ENCODE measurements around the gene NAA38. TPM values are rescaled to one million over a fixed set of nuclear protein-coding genes. Genes with fewer than 3 reads are reported as not detected.

NAA38 gene
- total and polyA plus RNA-seq, 2 experiments from 2014 or later: 17.1 to 74.8 TPM

DNA sequence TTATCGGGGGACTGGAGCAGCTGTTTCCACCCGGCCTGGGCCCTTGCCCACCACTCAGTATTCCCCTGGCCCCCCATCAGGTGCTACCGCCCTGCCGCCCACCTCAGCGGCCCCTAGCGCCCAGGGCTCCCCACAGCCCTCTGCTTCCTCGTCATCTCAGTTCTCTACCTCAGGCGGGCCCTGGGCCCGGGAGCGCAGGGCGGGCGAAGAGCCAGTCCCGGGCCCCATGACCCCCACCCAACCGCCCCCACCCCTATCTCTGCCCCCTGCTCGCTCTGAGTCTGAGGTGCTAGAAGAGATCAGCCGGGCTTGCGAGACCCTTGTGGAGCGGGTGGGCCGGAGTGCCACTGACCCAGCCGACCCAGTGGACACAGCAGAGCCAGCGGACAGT lies 8.6 kb downstream of the NAA38 start (continued):
- TF ChIP-seq, protein P1, sequence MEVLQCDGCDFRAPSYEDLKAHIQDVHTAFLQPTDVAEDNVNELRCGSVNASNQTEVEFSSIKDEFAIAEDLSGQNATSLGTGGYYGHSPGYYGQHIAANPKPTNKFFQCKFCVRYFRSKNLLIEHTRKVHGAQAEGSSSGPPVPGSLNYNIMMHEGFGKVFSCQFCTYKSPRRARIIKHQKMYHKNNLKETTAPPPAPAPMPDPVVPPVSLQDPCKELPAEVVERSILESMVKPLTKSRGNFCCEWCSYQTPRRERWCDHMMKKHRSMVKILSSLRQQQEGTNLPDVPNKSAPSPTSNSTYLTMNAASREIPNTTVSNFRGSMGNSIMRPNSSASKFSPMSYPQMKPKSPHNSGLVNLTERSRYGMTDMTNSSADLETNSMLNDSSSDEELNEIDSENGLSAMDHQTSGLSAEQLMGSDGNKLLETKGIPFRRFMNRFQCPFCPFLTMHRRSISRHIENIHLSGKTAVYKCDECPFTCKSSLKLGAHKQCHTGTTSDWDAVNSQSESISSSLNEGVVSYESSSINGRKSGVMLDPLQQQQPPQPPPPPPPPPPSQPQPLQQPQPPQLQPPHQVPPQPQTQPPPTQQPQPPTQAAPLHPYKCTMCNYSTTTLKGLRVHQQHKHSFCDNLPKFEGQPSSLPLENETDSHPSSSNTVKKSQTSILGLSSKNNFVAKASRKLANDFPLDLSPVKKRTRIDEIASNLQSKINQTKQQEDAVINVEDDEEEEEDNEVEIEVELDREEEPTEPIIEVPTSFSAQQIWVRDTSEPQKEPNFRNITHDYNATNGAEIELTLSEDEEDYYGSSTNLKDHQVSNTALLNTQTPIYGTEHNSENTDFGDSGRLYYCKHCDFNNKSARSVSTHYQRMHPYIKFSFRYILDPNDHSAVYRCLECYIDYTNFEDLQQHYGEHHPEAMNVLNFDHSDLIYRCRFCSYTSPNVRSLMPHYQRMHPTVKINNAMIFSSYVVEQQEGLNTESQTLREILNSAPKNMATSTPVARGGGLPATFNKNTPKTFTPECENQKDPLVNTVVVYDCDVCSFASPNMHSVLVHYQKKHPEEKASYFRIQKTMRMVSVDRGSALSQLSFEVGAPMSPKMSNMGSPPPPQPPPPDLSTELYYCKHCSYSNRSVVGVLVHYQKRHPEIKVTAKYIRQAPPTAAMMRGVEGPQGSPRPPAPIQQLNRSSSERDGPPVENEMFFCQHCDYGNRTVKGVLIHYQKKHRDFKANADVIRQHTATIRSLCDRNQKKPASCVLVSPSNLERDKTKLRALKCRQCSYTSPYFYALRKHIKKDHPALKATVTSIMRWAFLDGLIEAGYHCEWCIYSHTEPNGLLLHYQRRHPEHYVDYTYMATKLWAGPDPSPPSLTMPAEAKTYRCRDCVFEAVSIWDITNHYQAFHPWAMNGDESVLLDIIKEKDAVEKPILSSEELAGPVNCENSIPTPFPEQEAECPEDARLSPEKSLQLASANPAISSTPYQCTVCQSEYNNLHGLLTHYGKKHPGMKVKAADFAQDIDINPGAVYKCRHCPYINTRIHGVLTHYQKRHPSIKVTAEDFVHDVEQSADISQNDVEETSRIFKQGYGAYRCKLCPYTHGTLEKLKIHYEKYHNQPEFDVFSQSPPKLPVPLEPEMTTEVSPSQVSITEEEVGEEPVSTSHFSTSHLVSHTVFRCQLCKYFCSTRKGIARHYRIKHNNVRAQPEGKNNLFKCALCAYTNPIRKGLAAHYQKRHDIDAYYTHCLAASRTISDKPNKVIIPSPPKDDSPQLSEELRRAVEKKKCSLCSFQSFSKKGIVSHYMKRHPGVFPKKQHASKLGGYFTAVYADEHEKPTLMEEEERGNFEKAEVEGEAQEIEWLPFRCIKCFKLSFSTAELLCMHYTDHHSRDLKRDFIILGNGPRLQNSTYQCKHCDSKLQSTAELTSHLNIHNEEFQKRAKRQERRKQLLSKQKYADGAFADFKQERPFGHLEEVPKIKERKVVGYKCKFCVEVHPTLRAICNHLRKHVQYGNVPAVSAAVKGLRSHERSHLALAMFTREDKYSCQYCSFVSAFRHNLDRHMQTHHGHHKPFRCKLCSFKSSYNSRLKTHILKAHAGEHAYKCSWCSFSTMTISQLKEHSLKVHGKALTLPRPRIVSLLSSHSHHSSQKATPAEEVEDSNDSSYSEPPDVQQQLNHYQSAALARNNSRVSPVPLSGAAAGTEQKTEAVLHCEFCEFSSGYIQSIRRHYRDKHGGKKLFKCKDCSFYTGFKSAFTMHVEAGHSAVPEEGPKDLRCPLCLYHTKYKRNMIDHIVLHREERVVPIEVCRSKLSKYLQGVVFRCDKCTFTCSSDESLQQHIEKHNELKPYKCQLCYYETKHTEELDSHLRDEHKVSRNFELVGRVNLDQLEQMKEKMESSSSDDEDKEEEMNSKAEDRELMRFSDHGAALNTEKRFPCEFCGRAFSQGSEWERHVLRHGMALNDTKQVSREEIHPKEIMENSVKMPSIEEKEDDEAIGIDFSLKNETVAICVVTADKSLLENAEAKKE (CRISPR knock-in tag; IDR thresholded peaks at IDR 0.05): no peak
- TF ChIP-seq POLR2AphosphoS5 (IDR thresholded peaks at IDR 0.05; ENCODE audit: low read depth): no peak

DNA sequence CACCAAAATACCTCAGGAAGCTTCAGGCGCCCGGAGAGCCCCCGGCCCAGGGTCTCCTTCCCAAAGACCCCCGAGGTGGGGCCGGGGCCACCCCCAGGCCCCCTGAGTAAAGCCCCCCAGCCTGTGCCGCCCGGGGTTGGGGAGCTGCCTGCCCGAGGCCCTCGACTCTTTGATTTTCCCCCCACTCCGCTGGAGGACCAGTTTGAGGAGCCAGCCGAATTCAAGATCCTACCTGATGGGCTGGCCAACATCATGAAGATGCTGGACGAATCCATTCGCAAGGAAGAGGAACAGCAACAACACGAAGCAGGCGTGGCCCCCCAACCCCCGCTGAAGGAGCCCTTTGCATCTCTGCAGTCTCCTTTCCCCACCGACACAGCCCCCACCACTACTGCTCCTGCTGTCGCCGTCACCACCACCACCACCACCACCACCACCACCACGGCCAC lies 9.2 kb downstream of the NAA38 start:
- Histone ChIP-seq H3K36me3 (ENCODE audit: insufficient read depth) (no peaks in the 10 kb centered on the region), H3K27ac (ENCODE audit: low read depth) (no peak overlapping the region), H3K4me2 (no peak overlapping the region), H3K27me3 (ENCODE audit: insufficient read depth) (peaks cover 83% of the 10 kb centered on the region), H3K4me3 (no peak overlapping the region), H2AFZ (no peak overlapping the region), H3K79me2 (replicated peaks; ENCODE audit: insufficient read depth) (no peaks in the 10 kb centered on the region), H3K9me2 (ENCODE audit: insufficient read depth) (no peaks in the 10 kb centered on the region), H4K20me1 (replicated peaks; ENCODE audit: insufficient read depth) (no peaks in the 10 kb centered on the region; the same call in 1 of the 2 replicates), H3F3A (replicated peaks; ENCODE audit: low read depth) (0 out of 2 replicates have a peak, but pooled peaks cover 7% of the 10 kb centered on the region), H3K4me1 (ENCODE audit: insufficient read depth) (peaks cover 13% of the 10 kb centered on the region; the same call in 1 of the 2 replicates)
- ATAC-seq: no peak
- Mint-ChIP-seq H3K4me1 (peaks cover 22% of the 10 kb centered on the region), H3K36me3 (ENCODE audit: low read depth) (no peaks in the 10 kb centered on the region; the same call in 2 of the 3 replicates), H3K27me3 (ENCODE audit: insufficient read depth, low read depth, poor library complexity) (peaks cover 45% of the 10 kb centered on the region), H3K27ac (no peak overlapping the region), H3K9me3 (no peaks in the 10 kb centered on the region; the same call in 2 of the 3 replicates), H3K4me3 (no peak overlapping the region)
- no peak for DNase-seq (ENCODE audit: low spot score)
- TF ChIP-seq, protein P1 (CRISPR knock-in tag; IDR thresholded peaks at IDR 0.05): no peak
- TF ChIP-seq JUNB (IDR thresholded peaks at IDR 0.05; ENCODE audit: unreplicated experiment) (no peak), NANOG (IDR thresholded peaks at IDR 0.05; ENCODE audit: borderline replicate concordance) (no peak), ZNF331 (CRISPR knock-in tag; IDR thresholded peaks at IDR 0.05; ENCODE audit: low read depth) (no peak)
